HG02588 (cell line): ENCODE measurements around the gene IFNA8.
"Not testable (repeated sequence)": the region's sequence is repeated elsewhere in the genome, so short reads cannot be mapped to it uniquely, and the experiment has no call there.

Experiments used
- ATAC-seq: cut with Tn5 transposase; IDR thresholded peaks from one replicate; pipeline ENCODE4 v1.9.1; 2021; ENCODE audit warnings: mild to moderate bottlenecking, moderate library complexity; ENCODE audit not compliant: unreplicated experiment

Gene IFNA8

GRCh38 chr9:21415493-21416267, 6.8 kb downstream of the IFNA8 start:
- no peak for ATAC-seq

- ATAC-seq: no peak
Observed at GRCh38 chr9:21428235-21428634, 19.3 kb downstream of the IFNA8 start.

- ATAC-seq: no peak
Observed at GRCh38 chr9:21429191-21429590, 20.3 kb downstream of the IFNA8 start.

DNA sequence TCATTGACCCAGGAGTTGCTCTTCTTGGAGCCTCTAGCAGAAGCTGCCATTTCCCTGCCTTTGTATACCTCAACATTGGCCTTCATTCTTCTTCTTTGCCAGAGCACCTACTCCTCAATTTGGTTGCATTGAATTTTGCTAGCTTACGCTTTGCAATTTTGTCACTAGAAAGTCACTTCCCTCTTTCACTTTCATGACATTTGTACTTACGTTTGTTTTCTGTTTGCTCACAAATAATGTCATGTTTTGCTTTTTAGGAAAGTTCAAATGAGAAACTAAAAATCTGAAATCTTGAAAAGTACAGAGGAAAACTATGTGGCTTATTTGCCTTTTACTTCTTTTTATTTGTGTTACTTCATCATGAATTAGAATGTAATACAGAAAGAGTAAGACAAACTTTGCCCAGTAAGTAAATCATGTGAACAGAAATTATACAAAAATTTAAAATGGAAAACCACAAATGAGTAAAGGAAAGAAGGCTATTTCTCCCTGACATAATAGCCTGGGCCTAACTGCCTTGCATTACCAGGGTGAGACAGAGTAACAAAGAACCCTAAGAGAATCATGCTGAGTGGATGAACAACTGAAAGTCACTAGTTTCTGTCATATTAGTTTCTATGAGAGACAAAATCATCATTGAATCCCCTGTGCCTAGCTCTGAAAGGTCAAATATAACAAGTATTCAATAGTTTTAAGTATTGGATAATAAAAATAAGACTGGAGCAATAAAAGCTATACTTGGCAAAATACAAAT, 23.9 kb downstream of the IFNA8 start:
- peak; percentile 57 for ATAC-seq

- ATAC-seq: no peak
Observed at GRCh38 chr9:21434202-21435014, 25.5 kb downstream of the IFNA8 start.

GRCh38 chr9:21435015-21435383, 26.1 kb downstream of the IFNA8 start:
- ATAC-seq: not testable (repeated sequence)

- ATAC-seq: no peak
Observed at GRCh38 chr9:21440139-21440538, 31.2 kb downstream of the IFNA8 start, which contains the start of gene IFNA1. Gene IFNA1, plus strand, starts transcription at chr9:21440439. Its CDS starts 69 bp downstream, at chr9:21440508.

DNA sequence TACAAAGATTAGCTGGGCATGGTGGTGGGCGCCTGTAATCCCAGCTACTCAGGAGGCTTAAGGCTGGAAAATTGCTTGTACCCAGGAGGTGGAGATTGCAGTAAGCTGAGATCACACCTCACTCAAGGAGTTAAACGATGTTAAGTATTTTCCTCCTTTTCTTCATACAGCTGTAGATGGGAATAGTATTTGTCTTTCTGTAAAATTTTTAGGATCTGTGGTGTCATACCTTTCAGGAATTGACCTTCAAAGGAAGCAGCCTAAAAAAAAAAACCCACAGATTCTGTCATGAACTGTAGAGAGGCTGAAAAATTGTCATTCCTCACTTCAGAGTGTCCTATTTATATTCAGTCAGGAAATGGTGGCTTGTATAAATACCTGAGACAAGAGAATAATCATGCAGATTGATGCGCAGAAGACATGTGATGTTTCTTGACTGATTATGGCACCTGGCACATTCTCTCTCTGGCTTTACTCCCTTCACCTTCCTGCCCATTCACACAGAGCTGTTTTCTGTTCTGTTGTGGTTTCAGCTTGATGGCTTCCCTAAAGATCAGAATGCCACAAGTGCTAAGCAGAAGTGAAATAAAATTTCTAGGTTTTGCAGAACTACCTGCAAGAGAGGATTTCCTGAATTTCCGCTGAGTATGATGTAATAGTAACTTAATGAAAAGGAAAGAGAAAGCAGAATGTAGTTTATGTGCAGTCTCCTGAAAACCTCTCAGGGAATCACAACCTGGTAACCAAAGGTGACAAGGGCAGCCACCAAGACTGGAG, 35.1 kb downstream of the IFNA8 start:
- ATAC-seq: peak; percentile 95

GRCh38 chr9:21449312-21449711, 40.4 kb downstream of the IFNA8 start:
- ATAC-seq: not testable (repeated sequence)

DNA sequence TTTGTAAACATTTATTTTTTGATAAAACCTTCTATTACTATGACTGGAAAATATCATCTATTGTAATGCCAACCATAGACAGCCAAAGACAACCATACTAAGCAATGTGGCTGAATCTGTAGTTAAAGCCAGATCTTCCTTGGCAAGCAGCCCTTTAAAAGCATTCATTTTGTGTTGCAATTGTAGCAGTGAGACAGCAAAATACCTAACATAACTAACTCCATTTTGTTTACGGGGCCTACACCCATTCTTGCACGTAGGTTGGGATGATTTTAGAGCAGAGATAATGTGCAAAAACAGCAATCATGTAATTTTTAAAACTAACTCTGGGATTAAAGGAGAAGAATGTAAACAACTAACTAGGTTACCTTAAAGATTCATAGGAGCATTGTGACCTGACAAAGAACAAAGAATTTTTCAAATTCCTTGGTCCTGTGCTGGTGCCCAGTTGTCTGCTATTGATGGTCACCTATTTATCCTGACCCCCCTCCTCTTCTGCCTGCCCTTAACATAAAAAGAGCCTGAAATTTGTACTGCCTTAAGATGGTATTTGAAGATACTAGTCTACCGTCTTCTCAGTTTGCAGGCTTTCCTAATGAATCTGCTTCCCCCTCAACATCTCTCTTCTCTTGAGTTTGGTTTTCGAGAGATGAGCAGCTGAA, 41.9 kb downstream of the IFNA8 start:
- no peak for ATAC-seq

- ATAC-seq: no peak
Observed at GRCh38 chr9:21452681-21453080, 43.8 kb downstream of the IFNA8 start.

DNA sequence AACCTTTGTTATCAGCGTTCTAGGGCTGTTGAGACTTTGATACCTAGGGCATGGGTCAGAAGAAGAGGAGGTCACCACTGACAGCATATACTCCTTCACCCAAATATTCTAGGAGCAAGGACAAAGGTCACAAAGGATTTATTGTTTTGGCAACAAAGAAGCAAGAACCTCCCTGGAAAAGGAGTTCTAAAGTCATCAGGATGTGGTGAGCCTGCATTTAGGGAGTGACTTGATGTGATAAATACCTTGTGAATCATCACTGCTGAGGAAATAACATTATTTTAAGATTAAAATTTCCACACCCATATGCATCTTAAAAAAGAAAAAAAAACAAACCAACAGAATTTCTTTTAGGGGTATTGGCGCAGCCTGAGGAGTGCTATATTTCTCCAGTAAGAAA, 45.2 kb downstream of the IFNA8 start:
- ATAC-seq: no peak

- ATAC-seq: no peak
Observed at GRCh38 chr9:21455320-21455719, 46.4 kb downstream of the IFNA8 start.
